Heart left ventricle (tissue), 16 donors: ENCODE data around the gene FRMPD4. TPM values are rescaled to one million over a fixed set of nuclear protein-coding genes. Genes with fewer than 3 reads are reported as not detected.
"Not testable (repeated sequence)": the region's sequence is repeated elsewhere in the genome, so short reads cannot be mapped to it uniquely, and the experiment has no call there.

Experiments used
- ATAC-seq, 4 donors: fragments of 200-7000 bp; cut with Tn5 transposase; one replicate each; pipeline ENCODE4 v1.9.1; 2020 to 2022; ENCODE audit warnings: moderate library complexity in 4 of 4, mild to moderate bottlenecking in 3 of 4, moderate number of reproducible peaks in 1 of 4
- DNase-seq, 5 donors: peaks; one replicate each; pipeline ENCODE4 v3.0.0-alpha.2; 2020
- H3K27ac ChIP-seq, 12 donors: fragments of 200-600 bp; sonication (generic) in 4 of 12; one replicate each; pipeline versions ENCODE4 v1.5.0 to v1.8.0; 2016 to 2022; ENCODE audit warnings: mild to moderate bottlenecking in 2 of 12
- H3K27me3 ChIP-seq, 9 donors: fragments of 200-600 bp; sonication (generic) in 2 of 9; one replicate each; pipeline versions ENCODE4 v1.5.1 to v1.8.0; 2016 to 2022; ENCODE audit warnings: mild to moderate bottlenecking in 3 of 9
- H3K36me3 ChIP-seq, 9 donors: fragments of 200-600 bp; sonication (generic) in 2 of 9; one replicate each; pipeline versions ENCODE4 v1.5.0 to v1.8.0; 2018 to 2022; ENCODE audit warnings: mild to moderate bottlenecking in 2 of 9
- H3K4me1 ChIP-seq, 12 donors: fragments of 200-600 bp; sonication (generic) in 4 of 12; one replicate each; pipeline versions ENCODE4 v1.5.0 to v1.8.0; 2016 to 2022; ENCODE audit warnings: mild to moderate bottlenecking in 3 of 12
- H3K4me3 ChIP-seq, 12 donors: fragments of 200-600 bp; sonication (generic) in 4 of 12; one replicate each; pipeline versions ENCODE4 v1.5.0 to v1.8.0; 2017 to 2022; ENCODE audit warnings: mild to moderate bottlenecking in 9 of 12, moderate library complexity in 4 of 12
- H3K9me3 ChIP-seq, 12 donors: fragments of 200-600 bp; sonication (generic) in 4 of 12; one replicate each; pipeline versions ENCODE4 v1.5.0 to v1.8.0; 2016 to 2022; ENCODE audit warnings: mild to moderate bottlenecking in 1 of 12
- POLR2A ChIP-seq, 2 donors: fragments of 450-650 bp; IDR thresholded peaks; one replicate each; pipeline ENCODE4 v1.6.1; 2017; ENCODE audit warnings: antibody characterized with exemption in 2 of 2, mild to moderate bottlenecking in 2 of 2, moderate library complexity in 2 of 2
- WGBS, 4 donors: extraction: QIAGEN DNeasy Blood & Tissue Kit in 2 of 4; methylation state at CpG; one replicate each; pipeline versions ENCODE4 v1.1.5 to v1.1.7; 2013 to 2018; 5-methylcytosine and 5-hydroxymethylcytosine counted together
- intact Hi-C, 10 donors: fragments of 100-400 bp; cut with DNase I; formaldehyde crosslinking; loops; one replicate each; pipeline versions ENCODE4 v1.11.1 to v1.14.2; 2022
- polyA plus RNA-seq, 2 donors: library from polyadenylated mRNA; stranded (reverse); fragments of 200-250 nt; gene quantifications; one replicate each; pipeline ENCODE4 v1.2.3, GENCODE V29; 2013
- total RNA-seq, 9 donors: library from RNA; depleted of rRNA in 2 of 9; stranded (reverse); fragments of >200 nt in 2 of 9; fragmentation: NEBNext Ultra II Directional in 3 of 9; extraction: Animal tissue kit (Norgen Biotek cat#: 25700) in 3 of 9; gene quantifications; one replicate each; pipeline versions ENCODE4 v1.1.0 to v1.2.4, GENCODE V29; 2016 to 2023
- TF ChIP-seq, protein P1 (sequence below), 12 donors: fragments of 200-600 bp; sonication (generic) in 4 of 12; IDR thresholded peaks; one replicate each; pipeline versions ENCODE4 v1.5.0 to v1.8.0; 2018 to 2022; ENCODE audit warnings: antibody characterized with exemption in 12 of 12, mild to moderate bottlenecking in 5 of 12
- donor health status: ischemic (EF 13 %, LVEDD 7.1; RV severe dilation, severe dysfunction).
- donor health status: healthy with polysubstance abuse.
- donor health status: DM: no; HTN: yes; CAD: no.
- donor health status: DM: no; HTN: no; CAD: no.
- donor health status: ischemic (EF 25% LVEDD 6.9; RV normal size, moderate dysfunction).
- donor health status: ischemic (EF 25% LVEDD 5.7; RV mildly dilated, moderate dysfunction).
- donor health status: healthy.
- donor health status: DM: yes; HTN: yes; CAD: no.
- donor health status: ischemic (EF 35%, LVEDD 5.7; RV mildly dilated, moderate dysfunction).
- donor health status: nonischemic (EF 11% LVEDD 7.7; RV severe dilation, severe dysfunction).
- donor health status: DM: yes; HTN: yes; CAD: no.
- donor health status: PGD.
- donor health status: ischemic (EF 29% LVEDD 5.4; RV normal size, mild dysfunction).
- donor health status: nonischemic (EF 23%, LVEDD 6.1; RV moderate dilation, normal function).

Gene FRMPD4
- total and polyA plus RNA-seq, 11 donors: 0.07 to 4.2 (median 1.4) TPM

DNA sequence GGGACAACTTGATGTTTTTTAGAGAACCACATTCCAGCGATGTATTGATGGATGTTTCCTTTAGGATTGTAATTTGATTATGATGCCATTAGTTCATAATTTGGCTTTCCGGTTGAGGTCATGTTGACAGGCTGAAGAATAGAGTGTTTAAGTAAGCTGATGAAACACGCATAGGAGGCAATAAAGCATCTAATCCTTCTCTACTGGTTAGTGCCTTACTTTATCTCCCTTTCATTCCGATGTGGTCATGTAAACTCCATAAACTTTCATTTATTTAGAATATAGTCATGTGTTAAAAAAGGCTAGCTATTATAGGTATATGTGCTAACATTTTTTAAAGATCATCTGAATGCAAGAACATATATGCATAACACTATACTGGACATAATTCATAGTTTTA lies 15.0 kb downstream of the FRMPD4 start:
- H3K27ac ChIP-seq: no peak overlapping the region
- ATAC-seq (no peak), DNase-seq (no peak)
- no peak overlapping the region for H3K4me3 ChIP-seq
- intact Hi-C loops: no loop called here
- H3K36me3 ChIP-seq: no peaks in the 10 kb centered on the region
- 84 to 87% (median 85%) methylated on average over 4 of the region's 4 CpGs for WGBS, 4 donors
- H3K27me3 ChIP-seq: no peaks in the 10 kb centered on the region
- H3K9me3 ChIP-seq: no peaks in the 10 kb centered on the region
- TF ChIP-seq POLR2A (IDR thresholded peaks at IDR 0.05): no peak
- TF ChIP-seq, protein P1, sequence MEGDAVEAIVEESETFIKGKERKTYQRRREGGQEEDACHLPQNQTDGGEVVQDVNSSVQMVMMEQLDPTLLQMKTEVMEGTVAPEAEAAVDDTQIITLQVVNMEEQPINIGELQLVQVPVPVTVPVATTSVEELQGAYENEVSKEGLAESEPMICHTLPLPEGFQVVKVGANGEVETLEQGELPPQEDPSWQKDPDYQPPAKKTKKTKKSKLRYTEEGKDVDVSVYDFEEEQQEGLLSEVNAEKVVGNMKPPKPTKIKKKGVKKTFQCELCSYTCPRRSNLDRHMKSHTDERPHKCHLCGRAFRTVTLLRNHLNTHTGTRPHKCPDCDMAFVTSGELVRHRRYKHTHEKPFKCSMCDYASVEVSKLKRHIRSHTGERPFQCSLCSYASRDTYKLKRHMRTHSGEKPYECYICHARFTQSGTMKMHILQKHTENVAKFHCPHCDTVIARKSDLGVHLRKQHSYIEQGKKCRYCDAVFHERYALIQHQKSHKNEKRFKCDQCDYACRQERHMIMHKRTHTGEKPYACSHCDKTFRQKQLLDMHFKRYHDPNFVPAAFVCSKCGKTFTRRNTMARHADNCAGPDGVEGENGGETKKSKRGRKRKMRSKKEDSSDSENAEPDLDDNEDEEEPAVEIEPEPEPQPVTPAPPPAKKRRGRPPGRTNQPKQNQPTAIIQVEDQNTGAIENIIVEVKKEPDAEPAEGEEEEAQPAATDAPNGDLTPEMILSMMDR (IDR thresholded peaks at IDR 0.05): no peak
- no peaks in the 10 kb centered on the region for H3K4me1 ChIP-seq

DNA sequence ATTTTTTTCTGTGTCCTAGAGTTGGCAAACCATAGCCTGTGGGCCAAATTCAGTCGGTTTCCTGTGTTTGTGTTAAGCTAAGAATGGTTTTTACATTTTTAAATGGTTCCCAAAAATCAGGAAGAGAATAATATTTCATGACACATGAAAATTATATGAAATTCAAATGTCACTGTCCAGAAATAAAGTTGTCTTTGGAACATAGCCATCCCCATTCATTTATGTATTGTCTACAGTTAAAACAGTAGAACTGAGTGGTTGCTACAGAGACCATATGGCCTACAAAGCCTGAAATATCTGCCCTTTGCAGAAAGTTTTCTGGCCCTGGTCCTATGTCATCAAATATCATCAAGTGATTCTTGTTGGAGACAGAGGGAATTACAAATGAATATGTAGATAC lies 15.5 kb downstream of the FRMPD4 start:
- Histone ChIP-seq H3K27me3 (no peaks in the 10 kb centered on the region), H3K27ac (no peak overlapping the region), H3K9me3 (no peaks in the 10 kb centered on the region), H3K4me3 (no peak overlapping the region), H3K36me3 (no peaks in the 10 kb centered on the region), H3K4me1 (no peaks in the 10 kb centered on the region)
- DNase-seq (no peak), ATAC-seq (no peak)
- 12 to 34% (median 28%) methylated on average over 1 of the region's 1 CpG for WGBS, 4 donors
- TF ChIP-seq, protein P1 (IDR thresholded peaks at IDR 0.05): no peak
- no peak for TF ChIP-seq POLR2A (IDR thresholded peaks at IDR 0.05)
- intact Hi-C loops: no loop called here

DNA sequence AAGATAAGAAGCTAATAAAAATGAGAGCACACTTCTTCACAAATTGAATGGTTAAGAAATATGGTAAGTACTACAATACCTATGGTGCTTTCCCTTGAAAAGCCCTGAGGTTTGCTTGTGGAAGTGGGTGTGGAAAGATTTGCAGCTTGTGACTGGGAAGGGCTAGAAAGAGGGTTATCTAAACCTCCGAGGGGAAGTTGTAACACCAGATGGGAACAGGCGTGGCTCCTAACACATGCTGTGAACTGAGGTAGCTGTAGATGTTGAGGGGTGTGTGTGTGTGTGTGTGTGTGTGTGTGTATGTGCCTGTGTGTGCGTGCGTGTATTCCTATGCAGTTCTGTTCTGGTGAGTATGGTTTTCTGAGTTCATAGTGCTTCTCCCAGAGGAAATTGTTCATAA lies 21.5 kb downstream of the FRMPD4 start:
- 38 to 62% (median 53%) methylated on average over 4 of the region's 4 CpGs for WGBS, 4 donors
- DNase-seq (no peak), ATAC-seq (no peak)
- Histone ChIP-seq H3K27me3 (no peaks in the 10 kb centered on the region), H3K9me3 (peaks cover 0 to 4% (median 0%) of the 10 kb centered on the region in 12 donors), H3K36me3 (no peaks in the 10 kb centered on the region), H3K4me3 (no peak overlapping the region), H3K27ac (no peak overlapping the region), H3K4me1 (no peaks in the 10 kb centered on the region)
- TF ChIP-seq, protein P1 (IDR thresholded peaks at IDR 0.05): no peak
- TF ChIP-seq POLR2A (IDR thresholded peaks at IDR 0.05): no peak
- intact Hi-C loops: no loop called here

DNA sequence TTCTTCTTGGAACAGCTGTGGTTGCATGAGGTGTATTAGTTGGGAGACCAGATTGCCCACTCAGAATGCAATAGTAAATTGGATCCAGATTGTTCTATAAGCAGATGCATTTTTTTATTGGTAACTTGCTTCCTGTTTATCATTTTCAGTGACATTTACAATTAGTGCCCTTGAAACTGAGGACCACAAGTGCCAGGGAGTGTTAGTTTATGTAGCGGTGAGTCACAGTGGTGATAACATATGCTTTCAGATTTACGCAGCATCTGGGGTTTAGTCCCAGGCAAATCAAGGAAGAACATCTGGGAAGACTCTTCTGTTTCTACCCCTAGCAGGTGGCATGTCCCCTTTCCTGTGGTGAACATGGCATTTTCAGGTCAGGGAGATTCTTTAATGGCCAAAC lies 24.1 kb downstream of the FRMPD4 start:
- H3K4me1 ChIP-seq: no peaks in the 10 kb centered on the region
- H3K36me3 ChIP-seq: no peaks in the 10 kb centered on the region
- WGBS, 4 donors: 81 to 95% (median 94%) methylated on average over 2 of the region's 2 CpGs
- H3K27ac ChIP-seq: no peak overlapping the region
- no peak for TF ChIP-seq POLR2A (IDR thresholded peaks at IDR 0.05)
- TF ChIP-seq, protein P1 (IDR thresholded peaks at IDR 0.05): no peak
- H3K27me3 ChIP-seq: no peaks in the 10 kb centered on the region
- peaks cover 0 to 4% (median 0%) of the 10 kb centered on the region in 12 donors for H3K9me3 ChIP-seq
- H3K4me3 ChIP-seq: no peak overlapping the region
- DNase-seq (no peak), ATAC-seq (no peak)
- intact Hi-C loops: no loop called here

DNA sequence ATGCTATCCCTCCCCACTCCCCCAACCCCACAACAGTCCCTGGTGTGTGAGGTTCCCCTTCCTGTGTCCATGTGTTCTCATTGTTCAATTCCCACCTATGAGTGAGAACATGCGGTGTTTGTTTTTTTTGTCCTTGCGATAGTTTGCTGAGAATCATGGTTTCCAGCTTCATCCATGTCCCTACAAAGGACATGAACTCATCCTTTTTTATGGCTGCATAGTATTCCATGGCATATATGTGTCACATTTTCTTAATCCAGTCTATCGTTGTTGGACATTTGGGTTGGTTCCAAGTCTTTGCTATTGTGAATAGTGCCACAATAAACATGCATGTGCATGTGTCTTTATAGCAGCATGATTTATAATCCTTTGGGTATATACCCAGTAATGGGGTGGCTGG lies 25.9 kb downstream of the FRMPD4 start:
- intact Hi-C loops, H3K9me3 ChIP-seq, H3K27me3 ChIP-seq, H3K4me3 ChIP-seq, H3K4me1 ChIP-seq, DNase-seq, ATAC-seq, H3K36me3 ChIP-seq, H3K27ac ChIP-seq: not testable (repeated sequence)
- 88 to 93% (median 93%) methylated on average over 3 of the region's 3 CpGs for WGBS, 4 donors
